GM23338 (cell line): ENCODE results near the gene KSR2. TPM values are rescaled to one million over a fixed set of nuclear protein-coding genes. Genes with fewer than 3 reads are reported as not detected.

Experiments
- ATAC-seq: fragments of 200-7000 bp; cut with Tn5 transposase; 3 replicates; pipeline ENCODE4 v1.9.1; 2020
- DNase-seq: peaks from one replicate; pipeline ENCODE4 v3.0.0-alpha.2; 2015; ENCODE audit warnings: low spot score
- H2AFZ ChIP-seq: fragments of 200-600 bp; sonication (generic); 2 replicates; pipeline ENCODE4 v1.8.0; 2016; ENCODE audit warnings: antibody characterized with exemption, mild to moderate bottlenecking, moderate library complexity
- H3F3A ChIP-seq: fragments of 200-600 bp; sonication (generic); replicated peaks from 2 replicates; pipeline ENCODE4 v1.8.0; 2017; ENCODE audit warnings: antibody characterized with exemption, mixed run types, low read depth
- H3K27ac ChIP-seq: fragments of 200-600 bp; sonication (generic); 2 replicates; pipeline ENCODE4 v1.6.1; 2016; ENCODE audit warnings: low read depth
- H3K27me3 ChIP-seq: fragments of 200-600 bp; sonication (generic); 2 replicates; pipeline ENCODE4 v1.8.0; 2016; ENCODE audit warnings: mild to moderate bottlenecking, mixed run types, moderate library complexity; ENCODE audit not compliant: insufficient read depth
- H3K36me3 ChIP-seq: fragments of 200-600 bp; sonication (generic); 2 replicates; pipeline ENCODE4 v1.8.0; 2016; ENCODE audit warnings: mild to moderate bottlenecking; ENCODE audit not compliant: insufficient read depth
- H3K4me1 ChIP-seq: fragments of 200-600 bp; sonication (generic); 2 replicates; pipeline ENCODE4 v1.8.0; 2016; ENCODE audit warnings: mild to moderate bottlenecking, moderate library complexity; ENCODE audit not compliant: insufficient read depth
- H3K4me2 ChIP-seq: fragments of 200-600 bp; sonication (generic); 2 replicates; pipeline ENCODE4 v1.7.1; 2017; ENCODE audit warnings: mixed run types
- H3K4me3 ChIP-seq: fragments of 200-600 bp; sonication (generic); 2 replicates; pipeline ENCODE4 v1.6.1; 2016; ENCODE audit warnings: mixed run types
- H3K79me2 ChIP-seq: fragments of 200-600 bp; sonication (generic); replicated peaks from 2 replicates; pipeline ENCODE4 v1.8.0; 2017; ENCODE audit warnings: mild to moderate bottlenecking; ENCODE audit not compliant: insufficient read depth
- H3K9me2 ChIP-seq: fragments of 200-600 bp; sonication (generic); 2 replicates; pipeline ENCODE4 v1.8.0; 2017; ENCODE audit not compliant: insufficient read depth
- H4K20me1 ChIP-seq: fragments of 200-600 bp; sonication (generic); replicated peaks from 2 replicates; pipeline ENCODE4 v1.8.0; 2017; ENCODE audit warnings: mild to moderate bottlenecking; ENCODE audit not compliant: insufficient read depth
- H3K27ac Mint-ChIP-seq: 2 replicates; pipeline ENCODE4 v1.8.0; 2020; ENCODE audit warnings: inconsistent platforms, mild to moderate bottlenecking, moderate library complexity, mixed read lengths
- H3K27me3 Mint-ChIP-seq: 3 replicates; pipeline ENCODE4 v1.8.0; 2022; ENCODE audit warnings: low read depth, mild to moderate bottlenecking, moderate library complexity, mixed read lengths, inconsistent platforms; ENCODE audit not compliant: insufficient read depth, poor library complexity
- H3K36me3 Mint-ChIP-seq: 3 replicates; pipeline ENCODE4 v1.8.0; 2021; ENCODE audit warnings: low read depth, mild to moderate bottlenecking, inconsistent platforms, moderate library complexity, mixed read lengths
- H3K4me1 Mint-ChIP-seq: 3 replicates; pipeline ENCODE4 v1.8.0; 2020; ENCODE audit warnings: mild to moderate bottlenecking, inconsistent platforms, mixed read lengths
- H3K4me3 Mint-ChIP-seq: 3 replicates; pipeline ENCODE4 v1.8.0; 2021; ENCODE audit warnings: moderate library complexity, mild to moderate bottlenecking, inconsistent platforms, mixed read lengths
- H3K9me3 Mint-ChIP-seq: 3 replicates; pipeline ENCODE4 v1.8.0; 2020; ENCODE audit warnings: moderate library complexity, mild to moderate bottlenecking, inconsistent platforms, mixed read lengths
- CREB1 ChIP-seq: fragments of 250-450 bp; sonication (Bioruptor Pico); IDR thresholded peaks from 2 replicates; pipeline ENCODE4 v1.5.0; 2020; ENCODE audit warnings: low read depth, mild to moderate bottlenecking, moderate library complexity
- EZH2 ChIP-seq: fragments of 200-600 bp; sonication (generic); IDR thresholded peaks from one replicate; pipeline ENCODE4 v1.8.0; 2017; ENCODE audit warnings: antibody characterized with exemption, mild to moderate bottlenecking, low read depth; ENCODE audit not compliant: unreplicated experiment
- EZH2phosphoT487 ChIP-seq: fragments of 200-600 bp; sonication (generic); IDR thresholded peaks from one replicate; pipeline ENCODE4 v1.8.1; 2018; ENCODE audit warnings: antibody characterized with exemption; ENCODE audit not compliant: unreplicated experiment
- JUNB ChIP-seq: IDR thresholded peaks from one replicate; pipeline ENCODE4 v1.6.1; 2016; ENCODE audit warnings: antibody characterized with exemption; ENCODE audit not compliant: unreplicated experiment
- NANOG ChIP-seq: IDR thresholded peaks from 2 replicates; pipeline ENCODE4 v1.6.1; 2016; ENCODE audit warnings: antibody characterized with exemption, borderline replicate concordance
- POLR2AphosphoS5 ChIP-seq: IDR thresholded peaks from 2 replicates; pipeline ENCODE4 v1.6.1; 2016; ENCODE audit warnings: antibody characterized with exemption, low read depth
- REST ChIP-seq: IDR thresholded peaks from one replicate; pipeline ENCODE4 v1.6.1; 2018; ENCODE audit warnings: antibody characterized with exemption; ENCODE audit not compliant: unreplicated experiment
- STAT1 ChIP-seq: IDR thresholded peaks from one replicate; pipeline ENCODE4 v1.6.1; 2016; ENCODE audit warnings: antibody characterized with exemption; ENCODE audit not compliant: unreplicated experiment
- ZNF114 ChIP-seq: fragments of 250-450 bp; sonication (Bioruptor Pico); IDR thresholded peaks from 2 replicates; pipeline ENCODE4 v1.5.0; 2020; ENCODE audit warnings: mild to moderate bottlenecking, moderate library complexity
- ZNF331 ChIP-seq: fragments of 250-450 bp; sonication (Bioruptor Pico); IDR thresholded peaks from 2 replicates; pipeline ENCODE4 v1.5.0; 2020; ENCODE audit warnings: low read depth, mild to moderate bottlenecking, moderate library complexity
- ZNF462 ChIP-seq: fragments of 250-450 bp; sonication (Bioruptor Pico); IDR thresholded peaks from 2 replicates; pipeline ENCODE4 v1.5.0; 2020; ENCODE audit warnings: mild to moderate bottlenecking, moderate library complexity
- polyA plus RNA-seq: library from polyadenylated mRNA; unstranded; fragments of >200 nt; fragmentation: Nextera tagmentation; extraction: Ambion mirVana; gene quantifications from 2 replicates; pipeline ENCODE4 v1.2.1, GENCODE V29; 2016
- total RNA-seq: library from RNA; depleted of rRNA; stranded (reverse); fragments of >200 nt; shearing (Covaris generic); gene quantifications from 2 replicates; pipeline ENCODE4 v1.2.3, GENCODE V29; 2014
- TF ChIP-seq, protein P1 (sequence below): IDR thresholded peaks from 2 replicates; pipeline ENCODE4 v1.6.1; 2016; ENCODE audit warnings: antibody characterized with exemption
- TF ChIP-seq, protein P2 (sequence below), 2 experiments: fragments of 200-600 bp in 1 of 2; sonication (generic) in 1 of 2; conservative IDR thresholded peaks; 2 replicates each; pipeline versions ENCODE4 v1.5.1 to v1.6.1; 2016 to 2017; ENCODE audit warnings: antibody characterized with exemption in 2 of 2, low read depth in 2 of 2, mild to moderate bottlenecking in 2 of 2, moderate library complexity in 1 of 2

The KSR2 gene
- total and polyA plus RNA-seq, 2 experiments from 2014 or later: 1.1 to 2.7 TPM

GRCh38 chr12:117439531-117440001, 529.2 kb downstream of the KSR2 start:
- TF ChIP-seq NANOG: no peak
- TF ChIP-seq CREB1 (CRISPR knock-in tag): no peak
- TF ChIP-seq POLR2AphosphoS5: no peak
- no peak for TF ChIP-seq EZH2
- no peak for TF ChIP-seq ZNF462 (CRISPR knock-in tag)
- no peak for TF ChIP-seq STAT1
- TF ChIP-seq JUNB: no peak
- TF ChIP-seq ZNF331 (CRISPR knock-in tag): no peak
- TF ChIP-seq, protein P1, sequence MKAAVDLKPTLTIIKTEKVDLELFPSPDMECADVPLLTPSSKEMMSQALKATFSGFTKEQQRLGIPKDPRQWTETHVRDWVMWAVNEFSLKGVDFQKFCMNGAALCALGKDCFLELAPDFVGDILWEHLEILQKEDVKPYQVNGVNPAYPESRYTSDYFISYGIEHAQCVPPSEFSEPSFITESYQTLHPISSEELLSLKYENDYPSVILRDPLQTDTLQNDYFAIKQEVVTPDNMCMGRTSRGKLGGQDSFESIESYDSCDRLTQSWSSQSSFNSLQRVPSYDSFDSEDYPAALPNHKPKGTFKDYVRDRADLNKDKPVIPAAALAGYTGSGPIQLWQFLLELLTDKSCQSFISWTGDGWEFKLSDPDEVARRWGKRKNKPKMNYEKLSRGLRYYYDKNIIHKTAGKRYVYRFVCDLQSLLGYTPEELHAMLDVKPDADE: no peak
- no peak for TF ChIP-seq EZH2phosphoT487
- TF ChIP-seq, protein P2, sequence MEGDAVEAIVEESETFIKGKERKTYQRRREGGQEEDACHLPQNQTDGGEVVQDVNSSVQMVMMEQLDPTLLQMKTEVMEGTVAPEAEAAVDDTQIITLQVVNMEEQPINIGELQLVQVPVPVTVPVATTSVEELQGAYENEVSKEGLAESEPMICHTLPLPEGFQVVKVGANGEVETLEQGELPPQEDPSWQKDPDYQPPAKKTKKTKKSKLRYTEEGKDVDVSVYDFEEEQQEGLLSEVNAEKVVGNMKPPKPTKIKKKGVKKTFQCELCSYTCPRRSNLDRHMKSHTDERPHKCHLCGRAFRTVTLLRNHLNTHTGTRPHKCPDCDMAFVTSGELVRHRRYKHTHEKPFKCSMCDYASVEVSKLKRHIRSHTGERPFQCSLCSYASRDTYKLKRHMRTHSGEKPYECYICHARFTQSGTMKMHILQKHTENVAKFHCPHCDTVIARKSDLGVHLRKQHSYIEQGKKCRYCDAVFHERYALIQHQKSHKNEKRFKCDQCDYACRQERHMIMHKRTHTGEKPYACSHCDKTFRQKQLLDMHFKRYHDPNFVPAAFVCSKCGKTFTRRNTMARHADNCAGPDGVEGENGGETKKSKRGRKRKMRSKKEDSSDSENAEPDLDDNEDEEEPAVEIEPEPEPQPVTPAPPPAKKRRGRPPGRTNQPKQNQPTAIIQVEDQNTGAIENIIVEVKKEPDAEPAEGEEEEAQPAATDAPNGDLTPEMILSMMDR (conservative IDR thresholded peaks at IDR 0.05; ENCODE audit: low read depth in 2 of 2): no peak
- TF ChIP-seq REST: no peak
- no peak for TF ChIP-seq ZNF114
- Histone ChIP-seq H3K4me1 (no peaks in the 10 kb centered on the region), H2AFZ (peak overlapping the region; percentile 43; the same call in 1 of the 2 replicates), H3K36me3 (no peaks in the 10 kb centered on the region), H3K4me3 (no peak overlapping the region), H4K20me1 (no peaks in the 10 kb centered on the region), H3K4me2 (no peak overlapping the region), H3K27me3 (no peaks in the 10 kb centered on the region), H3K79me2 (no peaks in the 10 kb centered on the region), H3F3A (no peaks in the 10 kb centered on the region), H3K27ac (no peak overlapping the region), H3K9me2 (no peaks in the 10 kb centered on the region)
- H3K4me1 Mint-ChIP-seq: no peaks in the 10 kb centered on the region; the same call in 2 of the 3 replicates
- H3K27ac Mint-ChIP-seq: no peak overlapping the region
- no peaks in the 10 kb centered on the region for H3K36me3 Mint-ChIP-seq
- ATAC-seq (peak; percentile 82), DNase-seq (peak; percentile 25)
- H3K9me3 Mint-ChIP-seq: no peaks in the 10 kb centered on the region
- no peak overlapping the region for H3K4me3 Mint-ChIP-seq
- H3K27me3 Mint-ChIP-seq: peaks cover 3% of the 10 kb centered on the region
